ENCODE measurements around the gene SERINC2. TPM values are rescaled to one million over a fixed set of nuclear protein-coding genes. Genes with fewer than 3 reads are reported as not detected.

Gene SERINC2
- total and polyA plus RNA-seq, 10 of the 15 experiments (the other 5 are each of a cell fraction or from before 2014, with no cell fraction given): 0.02 to 9.4 (median 0.50) TPM

DNA sequence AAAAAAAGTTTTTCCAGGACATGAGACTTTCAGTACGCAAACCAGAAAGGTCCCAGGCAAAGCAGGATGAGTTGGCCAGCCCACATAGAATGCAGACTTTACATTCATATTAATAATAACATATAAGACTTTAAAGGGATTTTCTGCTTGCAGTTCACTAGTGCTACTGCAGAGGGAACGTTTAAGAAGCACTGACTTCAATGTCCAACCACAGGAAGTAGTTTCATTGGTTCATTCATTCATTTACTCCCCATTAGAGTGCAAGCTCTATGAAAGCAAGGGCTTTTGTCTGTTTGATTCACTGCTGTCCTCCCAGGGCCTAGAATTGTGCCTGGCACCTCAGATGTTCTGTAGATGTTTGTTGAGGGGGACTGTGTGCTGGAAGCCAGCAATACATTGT lies 11.8 kb upstream of the SERINC2 start:
- CTCF ChIA-PET: no interaction called here
- Histone ChIP-seq H2AFZ (ENCODE audit: control insufficient read depth, low read depth, low read length) (no peak overlapping the region), H3K4me2 (ENCODE audit: control insufficient read depth, insufficient read depth) (no peak overlapping the region), H3K27ac (ENCODE audit: control insufficient read depth, insufficient read depth) (no peak overlapping the region), H3K79me2 (ENCODE audit: control insufficient read depth, insufficient read depth, low read length) (no peaks in the 10 kb centered on the region), H3K4me3 (no peak overlapping the region), H3K36me3 (ENCODE audit: control insufficient read depth in 2 of 2, insufficient read depth in 2 of 2, low read length in 1 of 2) (no peaks in the 10 kb centered on the region), H4K20me1 (ENCODE audit: control insufficient read depth, insufficient read depth) (no peaks in the 10 kb centered on the region), H3K27me3 (replicated peaks in 1 of 2; ENCODE audit: control insufficient read depth in 2 of 2, insufficient read depth in 2 of 2, low read length in 1 of 2) (no peaks in the 10 kb centered on the region), H3K9ac (ENCODE audit: control insufficient read depth, insufficient read depth, low read length) (no peak overlapping the region), H3K4me1 (ENCODE audit: control insufficient read depth, insufficient read depth, low read length) (no peaks in the 10 kb centered on the region), H3K9me3 (replicated peaks; ENCODE audit: control insufficient read depth, insufficient read depth, low read length) (no peaks in the 10 kb centered on the region)
- intact Hi-C loops (cut with micrococcal nuclease; ENCODE audit: unreplicated experiment): no loop called here
- no peak for FAIRE-seq
- BruUV-seq (replicated peaks): no TSS peak
- WGBS (ENCODE audit: insufficient coverage, insufficient replicate concordance, low lambda C conversion rate, missing lambda C conversion rate): 2% methylated on average over 2 of the region's 2 CpGs
- DNase-seq (ENCODE audit: low read depth, low spot score): no peak
- SMC1A ChIA-PET (ENCODE audit: uncharacterized antibody, unreplicated experiment): no interaction called here
- ATAC-seq: 0 out of 3 replicates have a peak, but pooled peaks have one; percentile 14
- in situ Hi-C loops (cut with MboI): no loop called here
- RAD21 ChIA-PET (ENCODE audit: unreplicated experiment): interaction anchor here (0.7 to 1.0 kb wide), 2 partner anchors 22 to 148 kb away, joined by 3 read pairs; no protein-coding TSS in a partner anchor
- peak; percentile 92 for TF ChIP-seq ZNF24 (IDR thresholded peaks at IDR 0.05)
- TF ChIP-seq, protein P1, sequence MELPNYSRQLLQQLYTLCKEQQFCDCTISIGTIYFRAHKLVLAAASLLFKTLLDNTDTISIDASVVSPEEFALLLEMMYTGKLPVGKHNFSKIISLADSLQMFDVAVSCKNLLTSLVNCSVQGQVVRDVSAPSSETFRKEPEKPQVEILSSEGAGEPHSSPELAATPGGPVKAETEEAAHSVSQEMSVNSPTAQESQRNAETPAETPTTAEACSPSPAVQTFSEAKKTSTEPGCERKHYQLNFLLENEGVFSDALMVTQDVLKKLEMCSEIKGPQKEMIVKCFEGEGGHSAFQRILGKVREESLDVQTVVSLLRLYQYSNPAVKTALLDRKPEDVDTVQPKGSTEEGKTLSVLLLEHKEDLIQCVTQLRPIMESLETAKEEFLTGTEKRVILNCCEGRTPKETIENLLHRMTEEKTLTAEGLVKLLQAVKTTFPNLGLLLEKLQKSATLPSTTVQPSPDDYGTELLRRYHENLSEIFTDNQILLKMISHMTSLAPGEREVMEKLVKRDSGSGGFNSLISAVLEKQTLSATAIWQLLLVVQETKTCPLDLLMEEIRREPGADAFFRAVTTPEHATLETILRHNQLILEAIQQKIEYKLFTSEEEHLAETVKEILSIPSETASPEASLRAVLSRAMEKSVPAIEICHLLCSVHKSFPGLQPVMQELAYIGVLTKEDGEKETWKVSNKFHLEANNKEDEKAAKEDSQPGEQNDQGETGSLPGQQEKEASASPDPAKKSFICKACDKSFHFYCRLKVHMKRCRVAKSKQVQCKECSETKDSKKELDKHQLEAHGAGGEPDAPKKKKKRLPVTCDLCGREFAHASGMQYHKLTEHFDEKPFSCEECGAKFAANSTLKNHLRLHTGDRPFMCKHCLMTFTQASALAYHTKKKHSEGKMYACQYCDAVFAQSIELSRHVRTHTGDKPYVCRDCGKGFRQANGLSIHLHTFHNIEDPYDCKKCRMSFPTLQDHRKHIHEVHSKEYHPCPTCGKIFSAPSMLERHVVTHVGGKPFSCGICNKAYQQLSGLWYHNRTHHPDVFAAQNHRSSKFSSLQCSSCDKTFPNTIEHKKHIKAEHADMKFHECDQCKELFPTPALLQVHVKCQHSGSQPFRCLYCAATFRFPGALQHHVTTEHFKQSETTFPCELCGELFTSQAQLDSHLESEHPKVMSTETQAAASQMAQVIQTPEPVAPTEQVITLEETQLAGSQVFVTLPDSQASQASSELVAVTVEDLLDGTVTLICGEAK (IDR thresholded peaks at IDR 0.05; ENCODE audit: borderline replicate concordance): no peak
- TF ChIP-seq NKRF (conservative IDR thresholded peaks at IDR 0.05): no peak
- POLR2A ChIA-PET: no interaction called here
